Measurements from ENCODE around the gene JAZF1.

The JAZF1 gene

GRCh38 chr7:27793780-27794179 lies 386.8 kb downstream of the JAZF1 start:
- no peak for DNase-seq

GRCh38 chr7:27788437-27788836 lies 392.2 kb downstream of the JAZF1 start:
- DNase-seq = no peak

GRCh38 chr7:27784399-27785053 lies 396.1 kb downstream of the JAZF1 start:
- peak; percentile 24 for DNase-seq

DNA sequence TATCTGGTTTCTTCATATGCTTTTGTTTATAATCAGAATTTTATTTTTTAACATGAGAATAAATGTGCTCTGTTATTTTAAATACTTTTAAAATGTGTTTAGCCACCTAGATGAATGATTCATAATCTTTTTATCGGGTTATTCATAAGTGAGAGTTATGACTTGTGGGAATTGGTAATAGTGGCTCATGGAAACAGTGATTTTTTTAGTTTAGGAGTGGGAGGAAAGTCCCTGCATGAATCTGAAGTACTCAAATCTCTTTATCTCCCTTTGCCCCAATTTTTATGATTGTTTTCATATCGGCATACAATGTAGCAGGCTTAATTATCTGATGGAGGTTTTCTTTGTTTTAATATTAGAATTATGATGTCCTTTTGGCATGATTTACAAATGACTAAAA lies 397.7 kb downstream of the JAZF1 start:
- no peak for DNase-seq

GRCh38 chr7:27781188-27781587 lies 399.4 kb downstream of the JAZF1 start:
- no peak for DNase-seq

Measured in activated CD4-positive, alpha-beta T cell treated with anti-CD3 and anti-CD28 coated beads for 48 hours (primary cell).